Thyroid gland (tissue), 4 donors: ENCODE measurements around the gene NCAPD3. TPM values are rescaled to one million over a fixed set of nuclear protein-coding genes. Genes with fewer than 3 reads are reported as not detected.

Source experiments
- DNase-seq, 2 donors: peaks; one replicate each; pipeline ENCODE4 v3.0.0-alpha.2; 2019
- H3K27ac ChIP-seq, 3 donors: fragments of 200-600 bp; sonication (generic); 1 replicate in 2 of 3; 2 replicates in 1 of 3; pipeline ENCODE4 v1.5.1; 2016 to 2019; ENCODE audit warnings: mild to moderate bottlenecking in 1 of 3, moderate library complexity in 1 of 3
- H3K27me3 ChIP-seq: fragments of 200-600 bp; sonication (generic); one replicate; pipeline ENCODE4 v1.5.1; 2019
- H3K36me3 ChIP-seq, 2 donors: fragments of 200-600 bp; sonication (generic); one replicate each; pipeline ENCODE4 v1.5.1; 2016 to 2019
- H3K4me1 ChIP-seq, 2 donors: fragments of 200-600 bp; sonication (generic); one replicate each; pipeline ENCODE4 v1.5.1; 2017 to 2019
- H3K4me3 ChIP-seq, 3 donors: fragments of 200-600 bp; sonication (generic); replicated peaks in 1 of 3; 1 replicate in 2 of 3; 2 replicates in 1 of 3; pipeline ENCODE4 v1.5.1; 2016; ENCODE audit warnings: mild to moderate bottlenecking in 1 of 3
- H3K9me3 ChIP-seq: fragments of 200-600 bp; sonication (generic); one replicate; pipeline ENCODE4 v1.5.1; 2017
- POLR2A ChIP-seq, 2 donors: fragments of 450-650 bp; IDR thresholded peaks; one replicate each; pipeline ENCODE4 v1.6.1; 2017; ENCODE audit warnings: antibody characterized with exemption in 2 of 2, mild to moderate bottlenecking in 2 of 2, moderate library complexity in 1 of 2
- WGBS, 2 donors: methylation state at CpG; one replicate each; pipeline ENCODE4 v1.1.5; 2017; 5-methylcytosine and 5-hydroxymethylcytosine counted together
- intact Hi-C: fragments of 100-400 bp; cut with DNase I; formaldehyde crosslinking; loops from one replicate; pipeline ENCODE4 v1.15.1; 2023
- total RNA-seq, 4 donors: library from RNA; depleted of rRNA; stranded (reverse); fragments of >200 nt; gene quantifications; one replicate each; pipeline ENCODE4 v1.2.3, GENCODE V29; 2016
- TF ChIP-seq, protein P1 (sequence below), 6 experiments: fragments of 200-600 bp in 3 of 6; fragments of 450-650 bp in 3 of 6; sonication (generic) in 3 of 6; IDR thresholded peaks; one replicate each; pipeline ENCODE4 v1.5.1; 2016 to 2019; ENCODE audit warnings: antibody characterized with exemption in 6 of 6, mild to moderate bottlenecking in 2 of 6, inconsistent platforms in 1 of 6, moderate library complexity in 1 of 6

Gene NCAPD3
- total RNA-seq, 4 donors from 2014 or later = 17.5 to 31.4 (median 21.9) TPM

DNA sequence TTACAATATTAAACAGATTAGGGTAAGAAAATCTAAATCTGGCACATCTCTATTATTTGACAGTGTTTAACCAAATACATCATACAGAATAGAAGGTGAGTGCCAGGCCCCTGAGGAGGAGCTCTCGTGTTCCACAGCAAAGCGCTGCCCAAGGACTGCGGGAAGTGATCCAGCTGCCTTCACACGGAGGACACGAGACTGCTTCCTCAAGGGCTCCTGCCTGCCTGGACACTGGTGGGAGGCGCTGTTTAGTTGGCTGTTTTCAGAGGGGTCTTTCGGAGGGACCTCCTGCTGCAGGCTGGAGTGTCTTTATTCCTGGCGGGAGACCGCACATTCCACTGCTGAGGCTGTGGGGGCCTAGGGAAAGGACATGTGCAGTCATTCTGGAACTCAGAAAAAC is 71.1 kb downstream of the NCAPD3 start:
- intact Hi-C loops = no loop called here
- H3K36me3 ChIP-seq = peaks cover 8 to 44% of the 10 kb centered on the region in 2 donors
- no peaks in the 10 kb centered on the region for H3K9me3 ChIP-seq
- TF ChIP-seq, protein P1, sequence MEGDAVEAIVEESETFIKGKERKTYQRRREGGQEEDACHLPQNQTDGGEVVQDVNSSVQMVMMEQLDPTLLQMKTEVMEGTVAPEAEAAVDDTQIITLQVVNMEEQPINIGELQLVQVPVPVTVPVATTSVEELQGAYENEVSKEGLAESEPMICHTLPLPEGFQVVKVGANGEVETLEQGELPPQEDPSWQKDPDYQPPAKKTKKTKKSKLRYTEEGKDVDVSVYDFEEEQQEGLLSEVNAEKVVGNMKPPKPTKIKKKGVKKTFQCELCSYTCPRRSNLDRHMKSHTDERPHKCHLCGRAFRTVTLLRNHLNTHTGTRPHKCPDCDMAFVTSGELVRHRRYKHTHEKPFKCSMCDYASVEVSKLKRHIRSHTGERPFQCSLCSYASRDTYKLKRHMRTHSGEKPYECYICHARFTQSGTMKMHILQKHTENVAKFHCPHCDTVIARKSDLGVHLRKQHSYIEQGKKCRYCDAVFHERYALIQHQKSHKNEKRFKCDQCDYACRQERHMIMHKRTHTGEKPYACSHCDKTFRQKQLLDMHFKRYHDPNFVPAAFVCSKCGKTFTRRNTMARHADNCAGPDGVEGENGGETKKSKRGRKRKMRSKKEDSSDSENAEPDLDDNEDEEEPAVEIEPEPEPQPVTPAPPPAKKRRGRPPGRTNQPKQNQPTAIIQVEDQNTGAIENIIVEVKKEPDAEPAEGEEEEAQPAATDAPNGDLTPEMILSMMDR (IDR thresholded peaks at IDR 0.05) = no peak
- no peak for TF ChIP-seq POLR2A (IDR thresholded peaks at IDR 0.05)
- H3K27ac ChIP-seq = no peak overlapping the region
- H3K4me1 ChIP-seq = no peaks in the 10 kb centered on the region
- 81 to 88% methylated on average over 8 to 9 of the region's 9 CpGs for WGBS, 2 donors
- no peak overlapping the region for H3K4me3 ChIP-seq
- H3K27me3 ChIP-seq = no peaks in the 10 kb centered on the region
- DNase-seq = no peak

DNA sequence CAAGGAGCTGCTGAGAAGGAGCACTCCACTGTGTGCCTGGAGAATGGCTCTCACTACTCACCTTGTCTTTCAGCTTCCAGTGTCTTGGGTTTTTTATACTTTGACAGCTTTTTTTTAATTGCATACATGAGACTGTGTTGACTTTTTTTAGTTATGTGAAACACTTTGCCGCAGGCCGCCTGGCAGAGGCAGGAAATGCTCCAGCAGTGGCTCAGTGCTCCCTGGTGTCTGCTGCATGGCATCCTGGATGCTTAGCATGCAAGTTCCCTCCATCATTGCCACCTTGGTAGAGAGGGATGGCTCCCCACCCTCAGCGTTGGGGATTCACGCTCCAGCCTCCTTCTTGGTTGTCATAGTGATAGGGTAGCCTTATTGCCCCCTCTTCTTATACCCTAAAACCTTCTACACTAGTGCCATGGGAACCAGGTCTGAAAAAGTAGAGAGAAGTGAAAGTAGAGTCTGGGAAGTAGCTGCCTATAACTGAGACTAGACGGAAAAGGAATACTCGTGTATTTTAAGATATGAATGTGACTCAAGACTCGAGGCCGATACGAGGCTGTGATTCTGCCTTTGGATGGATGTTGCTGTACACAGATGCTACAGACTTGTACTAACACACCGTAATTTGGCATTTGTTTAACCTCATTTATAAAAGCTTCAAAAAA is 72.6 kb downstream of the NCAPD3 start:
- Histone ChIP-seq H3K9me3 (no peaks in the 10 kb centered on the region), H3K4me1 (no peaks in the 10 kb centered on the region), H3K4me3 (no peak overlapping the region), H3K27me3 (no peaks in the 10 kb centered on the region), H3K27ac (no peak overlapping the region), H3K36me3 (peaks cover 4 to 37% of the 10 kb centered on the region in 2 donors)
- intact Hi-C loops = no loop called here
- TF ChIP-seq, protein P1 (IDR thresholded peaks at IDR 0.05) = no peak
- no peak for TF ChIP-seq POLR2A (IDR thresholded peaks at IDR 0.05)
- 87 to 91% methylated on average over 10 of the region's 10 CpGs for WGBS, 2 donors
- DNase-seq = no peak

DNA sequence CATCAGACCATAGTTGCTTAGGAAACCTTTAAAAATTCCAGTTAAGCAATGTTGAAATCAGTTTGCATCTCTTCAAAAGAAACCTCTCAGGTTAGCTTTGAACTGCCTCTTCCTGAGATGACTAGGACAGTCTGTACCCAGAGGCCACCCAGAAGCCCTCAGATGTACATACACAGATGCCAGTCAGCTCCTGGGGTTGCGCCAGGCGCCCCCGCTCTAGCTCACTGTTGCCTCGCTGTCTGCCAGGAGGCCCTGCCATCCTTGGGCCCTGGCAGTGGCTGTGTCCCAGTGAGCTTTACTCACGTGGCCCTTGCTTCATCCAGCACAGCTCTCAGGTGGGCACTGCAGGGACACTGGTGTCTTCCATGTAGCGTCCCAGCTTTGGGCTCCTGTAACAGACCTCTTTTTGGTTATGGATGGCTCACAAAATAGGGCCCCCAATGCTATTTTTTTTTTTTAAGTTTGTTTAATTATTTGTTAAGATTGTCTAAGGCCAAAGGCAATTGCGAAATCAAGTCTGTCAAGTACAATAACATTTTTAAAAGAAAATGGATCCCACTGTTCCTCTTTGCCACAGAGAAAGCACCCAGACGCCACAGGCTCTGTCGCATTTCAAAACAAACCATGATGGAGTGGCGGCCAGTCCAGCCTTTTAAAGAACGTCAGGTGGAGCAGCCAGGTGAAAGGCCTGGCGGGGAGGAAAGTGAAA is 73.4 kb downstream of the NCAPD3 start:
- no peak for DNase-seq
- TF ChIP-seq POLR2A (IDR thresholded peaks at IDR 0.05) = no peak
- TF ChIP-seq, protein P1 (IDR thresholded peaks at IDR 0.05) = no peak
- Histone ChIP-seq H3K4me3 (no peak overlapping the region), H3K27ac (no peak overlapping the region), H3K36me3 (peaks cover 4 to 31% of the 10 kb centered on the region in 2 donors), H3K4me1 (no peaks in the 10 kb centered on the region), H3K27me3 (no peaks in the 10 kb centered on the region), H3K9me3 (no peaks in the 10 kb centered on the region)
- WGBS, 2 donors = 86 to 87% methylated on average over 11 to 12 of the region's 12 CpGs
- intact Hi-C loops = no loop called here

DNA sequence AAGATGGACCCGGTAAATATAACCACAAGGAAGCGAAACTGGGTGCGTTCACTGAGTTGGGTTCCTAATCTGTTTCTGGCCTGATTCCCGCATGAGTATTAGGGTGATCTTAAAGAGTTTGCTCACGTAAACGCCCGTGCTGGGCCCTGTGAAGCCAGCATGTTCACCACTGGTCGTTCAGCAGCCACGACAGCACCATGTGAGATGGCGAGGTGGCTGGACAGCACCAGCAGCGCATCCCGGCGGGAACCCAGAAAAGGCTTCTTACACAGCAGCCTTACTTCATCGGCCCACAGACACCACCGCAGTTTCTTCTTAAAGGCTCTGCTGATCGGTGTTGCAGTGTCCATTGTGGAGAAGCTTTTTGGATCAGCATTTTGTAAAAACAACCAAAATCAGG is 74.4 kb downstream of the NCAPD3 start:
- WGBS, 2 donors = 95 to 97% methylated on average over 16 of the region's 16 CpGs

More for the DNA sequence above, 74.4 kb downstream of the NCAPD3 start:
- H3K4me3 ChIP-seq = no peak overlapping the region
- no peaks in the 10 kb centered on the region for H3K27me3 ChIP-seq
- H3K4me1 ChIP-seq = no peaks in the 10 kb centered on the region
- H3K27ac ChIP-seq = no peak overlapping the region
- intact Hi-C loops = no loop called here
- peaks cover 4 to 30% of the 10 kb centered on the region in 2 donors for H3K36me3 ChIP-seq
- H3K9me3 ChIP-seq = no peaks in the 10 kb centered on the region
- DNase-seq = no peak
- TF ChIP-seq, protein P1 (IDR thresholded peaks at IDR 0.05) = no peak
- no peak for TF ChIP-seq POLR2A (IDR thresholded peaks at IDR 0.05)
